HEK293T (cell line): ENCODE results near the gene ZCCHC24.
"Not testable (repeated sequence)": the region's sequence is repeated elsewhere in the genome, so short reads cannot be mapped to it uniquely, and the experiment has no call there.

ENCODE experiments used
- BHLHE40 ChIP-seq: fragments of 450-650 bp; IDR thresholded peaks from 2 replicates; pipeline ENCODE4 v1.6.1; 2016; ENCODE audit warnings: mild to moderate bottlenecking, moderate library complexity, borderline replicate concordance
- CTBP1 ChIP-seq: fragments of 450-650 bp; IDR thresholded peaks from 2 replicates; pipeline ENCODE4 v1.6.1; 2016; ENCODE audit warnings: borderline replicate concordance
- FOXK2 ChIP-seq: fragments of 450-650 bp; IDR thresholded peaks from 2 replicates; pipeline ENCODE4 v1.6.1; 2016; ENCODE audit warnings: mild to moderate bottlenecking
- FOXM1 ChIP-seq: fragments of 450-650 bp; IDR thresholded peaks from 2 replicates; pipeline ENCODE4 v1.6.1; 2017; ENCODE audit warnings: mild to moderate bottlenecking, borderline replicate concordance
- HDGF ChIP-seq: fragments of 450-650 bp; IDR thresholded peaks from 2 replicates; pipeline ENCODE4 v1.6.1; 2017; ENCODE audit warnings: antibody characterized with exemption, borderline replicate concordance
- L3MBTL2 ChIP-seq: fragments of 450-650 bp; conservative IDR thresholded peaks from 2 replicates; pipeline ENCODE4 v1.6.1; 2016; ENCODE audit warnings: mild to moderate bottlenecking
- LEF1 ChIP-seq: fragments of 450-650 bp; IDR thresholded peaks from 2 replicates; pipeline ENCODE4 v1.6.1; 2017; ENCODE audit warnings: mild to moderate bottlenecking, borderline replicate concordance
- NFRKB ChIP-seq: fragments of 450-650 bp; IDR thresholded peaks from 2 replicates; pipeline ENCODE4 v1.6.1; 2016; ENCODE audit warnings: mild to moderate bottlenecking, moderate library complexity
- SP1 ChIP-seq: fragments of 450-650 bp; IDR thresholded peaks from 2 replicates; pipeline ENCODE4 v1.6.1; 2017
- SUZ12 ChIP-seq: fragments of 450-650 bp; IDR thresholded peaks from 2 replicates; pipeline ENCODE4 v1.6.1; 2016; ENCODE audit warnings: mild to moderate bottlenecking
- ZNF384 ChIP-seq: fragments of 450-650 bp; IDR thresholded peaks from 2 replicates; pipeline ENCODE4 v1.6.1; 2016

DNA sequence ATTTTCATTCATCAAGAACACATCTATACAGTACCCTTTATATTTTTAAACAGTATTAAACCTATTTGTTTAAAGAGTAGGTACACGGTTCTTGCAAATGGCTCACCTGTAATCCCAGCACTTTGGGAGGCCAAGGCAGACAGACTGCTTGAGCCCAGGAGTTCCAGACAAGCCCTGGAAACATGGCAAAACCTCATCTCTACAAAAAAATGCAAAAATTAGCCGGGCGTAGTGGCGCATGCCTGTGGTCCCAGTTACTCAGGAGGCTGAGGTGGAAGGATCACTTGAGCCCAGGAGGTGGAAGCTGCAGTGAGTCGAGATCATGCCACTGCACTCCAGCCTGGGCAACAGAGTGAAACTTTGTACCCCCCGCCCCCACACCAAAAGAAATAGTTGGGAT lies 1.8 kb upstream of the ZCCHC24 start:
- not testable (repeated sequence) for TF ChIP-seq CTBP1, NFRKB, BHLHE40, SP1, LEF1, ZNF384, FOXM1, FOXK2, SUZ12, HDGF, L3MBTL2
